Activated CD4-positive, CD25-positive, alpha-beta regulatory T cell treated with anti-CD3 and anti-CD28 coated beads, Interleukin-2, amount 50 U/mL, for 24 hours (primary cell): ENCODE results near the gene EXOC2.
"Not testable (repeated sequence)": the region's sequence is repeated elsewhere in the genome, so short reads cannot be mapped to it uniquely, and the experiment has no call there.

Experiments
- ATAC-seq, 2 donors: fragments of 150-1000 bp; cut with Tn5 transposase; one replicate each; pipeline ENCODE4 v1.10.0; 2021; ENCODE audit warnings: mild to moderate bottlenecking in 1 of 2, moderate library complexity in 1 of 2

EXOC2 gene

GRCh38 chr6:708237-708598 lies 15.3 kb upstream of the EXOC2 start:
- no peak for ATAC-seq

GRCh38 chr6:707576-708236 lies 14.8 kb upstream of the EXOC2 start:
- ATAC-seq = no peak

- no peak for ATAC-seq
Measured at GRCh38 chr6:706819-707381, 14.0 kb upstream of the EXOC2 start.

- ATAC-seq = no peak
Measured at GRCh38 chr6:706146-706545, 13.2 kb upstream of the EXOC2 start.

GRCh38 chr6:705047-705446 lies 12.1 kb upstream of the EXOC2 start:
- no peak for ATAC-seq

GRCh38 chr6:704046-704445 lies 11.1 kb upstream of the EXOC2 start:
- ATAC-seq = no peak

GRCh38 chr6:703552-703951 lies 10.6 kb upstream of the EXOC2 start:
- no peak for ATAC-seq

GRCh38 chr6:701700-702479 lies 9.0 kb upstream of the EXOC2 start:
- ATAC-seq = no peak

- no peak for ATAC-seq
Measured at GRCh38 chr6:701215-701614, 8.3 kb upstream of the EXOC2 start.

GRCh38 chr6:700490-700889 lies 7.6 kb upstream of the EXOC2 start:
- ATAC-seq = no peak

GRCh38 chr6:699319-699718 lies 6.4 kb upstream of the EXOC2 start:
- no peak for ATAC-seq

- ATAC-seq = not testable (repeated sequence)
Measured at GRCh38 chr6:694431-695126, 1.6 kb upstream of the EXOC2 start.

GRCh38 chr6:693723-694009 lies 727 bp upstream of the EXOC2 start:
- ATAC-seq = no peak

- ATAC-seq = peak; percentile 88 to 91
Measured at GRCh38 chr6:692356-692851, 535 bp downstream of the EXOC2 start.

- no peak for ATAC-seq
Measured at GRCh38 chr6:689223-689622, 3.7 kb downstream of the EXOC2 start.

- no peak for ATAC-seq
Measured at GRCh38 chr6:686497-686896, 6.4 kb downstream of the EXOC2 start.

GRCh38 chr6:684831-685636 lies 7.9 kb downstream of the EXOC2 start:
- peak; percentile 99 for ATAC-seq

GRCh38 chr6:683742-684440 lies 9.0 kb downstream of the EXOC2 start:
- ATAC-seq = no peak

- no peak for ATAC-seq
Measured at GRCh38 chr6:680666-681340, 12.1 kb downstream of the EXOC2 start.

- ATAC-seq = no peak
Measured at GRCh38 chr6:680251-680650, 12.7 kb downstream of the EXOC2 start.

- ATAC-seq = no peak
Measured at GRCh38 chr6:679282-679681, 13.7 kb downstream of the EXOC2 start.

GRCh38 chr6:678520-678919 lies 14.4 kb downstream of the EXOC2 start:
- ATAC-seq = no peak
